HG02571 (cell line): Measurements from ENCODE around the gene NELFA.
"Not testable (repeated sequence)": the region's sequence is repeated elsewhere in the genome, so short reads cannot be mapped to it uniquely, and the experiment has no call there.

Source experiments
- ATAC-seq: cut with Tn5 transposase; IDR thresholded peaks from one replicate; pipeline ENCODE4 v1.9.1; 2021; ENCODE audit warnings: mild to moderate bottlenecking, moderate library complexity; ENCODE audit not compliant: unreplicated experiment

The NELFA gene

DNA sequence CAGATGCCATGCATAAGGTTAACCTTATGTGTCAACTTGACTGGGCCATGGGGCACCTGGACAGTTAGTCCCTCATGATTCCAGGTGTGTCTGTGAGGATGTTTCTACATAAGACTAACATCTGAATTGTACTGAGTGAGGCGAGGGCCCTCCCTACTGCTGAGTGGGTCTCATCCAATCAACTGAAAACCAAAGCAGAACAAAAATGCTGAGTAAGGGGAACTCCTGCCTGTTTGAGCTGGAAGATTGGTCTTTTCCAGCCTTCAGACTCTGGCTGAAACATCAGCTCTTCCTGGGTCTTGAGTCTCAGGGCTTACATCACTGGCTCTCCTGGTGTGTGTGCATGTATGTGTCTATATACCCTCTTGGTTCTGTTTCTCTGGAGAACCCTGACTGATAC lies 13.8 kb downstream of the NELFA start:
- no peak for ATAC-seq

DNA sequence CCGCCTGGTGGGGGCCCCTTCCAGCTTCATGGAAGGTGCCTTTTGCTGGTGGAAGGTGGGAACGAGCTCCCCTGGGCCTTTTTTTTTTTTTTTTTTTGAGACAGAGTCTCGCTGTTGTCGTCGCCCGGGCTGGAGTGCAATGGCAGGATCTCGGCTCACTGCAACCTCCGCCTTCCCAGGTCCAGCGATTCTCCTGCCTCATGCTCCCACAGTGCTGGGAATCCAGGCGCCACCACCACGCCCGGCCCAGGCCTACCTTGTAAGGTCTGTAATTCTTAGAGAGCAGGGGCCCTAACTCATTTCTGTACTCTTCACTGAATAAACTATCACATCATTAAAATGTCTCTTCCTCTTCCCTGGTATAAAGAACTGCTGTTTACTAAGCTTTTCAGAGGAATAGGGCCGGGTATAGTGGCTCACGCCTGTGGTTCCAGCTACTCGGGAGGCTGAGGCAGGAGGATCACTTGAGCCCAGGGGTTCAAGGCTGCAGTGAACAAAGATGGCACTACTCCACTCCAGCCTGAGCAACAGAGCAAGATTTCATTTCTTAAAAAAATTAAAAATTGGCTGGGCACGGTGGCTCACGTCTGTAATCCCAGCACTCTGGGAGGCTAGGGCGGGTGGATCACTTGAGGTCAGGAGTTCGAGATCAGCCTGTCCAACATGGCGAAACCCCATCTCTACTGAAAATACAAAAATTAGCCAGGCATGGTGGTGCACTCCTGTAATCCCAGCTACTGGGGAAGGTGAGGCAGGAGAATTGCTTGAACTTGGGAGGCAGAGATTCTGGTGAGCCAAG lies 14.9 kb downstream of the NELFA start:
- ATAC-seq: not testable (repeated sequence)

GRCh38 chr4:1993169-1993516 lies 15.6 kb downstream of the NELFA start:
- no peak for ATAC-seq

GRCh38 chr4:1992468-1993168 lies 16.2 kb downstream of the NELFA start:
- ATAC-seq: no peak

- no peak for ATAC-seq
Observed at GRCh38 chr4:1991596-1992434, 17.0 kb downstream of the NELFA start.

DNA sequence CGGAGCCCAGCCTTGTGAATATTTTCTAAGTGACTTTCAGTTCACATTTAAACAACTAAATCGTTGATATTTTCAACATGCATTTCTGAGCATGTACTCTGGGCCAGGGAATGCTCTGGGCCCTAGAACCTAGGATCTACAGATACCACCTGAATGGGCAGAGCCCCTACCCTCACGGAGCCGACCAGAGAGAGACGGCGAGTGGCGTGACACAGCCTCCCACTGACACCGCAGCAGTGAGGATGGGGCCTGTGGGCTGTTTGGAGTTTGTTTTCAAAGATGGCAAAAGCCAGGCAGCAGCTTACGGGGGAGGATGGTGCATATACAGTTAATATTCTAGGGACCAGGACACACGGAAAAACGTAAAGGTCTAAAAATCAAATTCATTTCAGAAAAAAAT lies 17.7 kb downstream of the NELFA start:
- ATAC-seq: no peak

GRCh38 chr4:1990676-1991075 lies 18.1 kb downstream of the NELFA start:
- ATAC-seq: no peak

DNA sequence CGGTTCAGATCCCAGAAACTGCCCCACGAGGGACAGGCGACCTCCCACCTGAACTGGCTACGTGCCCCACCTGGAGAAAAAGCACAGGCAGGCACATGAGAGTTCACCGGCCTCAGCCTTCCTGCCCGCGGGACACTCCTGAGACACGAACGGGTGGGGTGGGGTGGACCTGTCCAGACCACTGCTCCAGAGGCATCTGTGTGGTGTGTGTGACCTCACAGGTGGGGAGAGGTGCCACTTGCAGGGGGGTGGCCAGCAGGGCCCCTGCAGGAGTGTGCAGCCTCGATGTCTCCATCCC lies 18.5 kb downstream of the NELFA start:
- ATAC-seq: no peak

DNA sequence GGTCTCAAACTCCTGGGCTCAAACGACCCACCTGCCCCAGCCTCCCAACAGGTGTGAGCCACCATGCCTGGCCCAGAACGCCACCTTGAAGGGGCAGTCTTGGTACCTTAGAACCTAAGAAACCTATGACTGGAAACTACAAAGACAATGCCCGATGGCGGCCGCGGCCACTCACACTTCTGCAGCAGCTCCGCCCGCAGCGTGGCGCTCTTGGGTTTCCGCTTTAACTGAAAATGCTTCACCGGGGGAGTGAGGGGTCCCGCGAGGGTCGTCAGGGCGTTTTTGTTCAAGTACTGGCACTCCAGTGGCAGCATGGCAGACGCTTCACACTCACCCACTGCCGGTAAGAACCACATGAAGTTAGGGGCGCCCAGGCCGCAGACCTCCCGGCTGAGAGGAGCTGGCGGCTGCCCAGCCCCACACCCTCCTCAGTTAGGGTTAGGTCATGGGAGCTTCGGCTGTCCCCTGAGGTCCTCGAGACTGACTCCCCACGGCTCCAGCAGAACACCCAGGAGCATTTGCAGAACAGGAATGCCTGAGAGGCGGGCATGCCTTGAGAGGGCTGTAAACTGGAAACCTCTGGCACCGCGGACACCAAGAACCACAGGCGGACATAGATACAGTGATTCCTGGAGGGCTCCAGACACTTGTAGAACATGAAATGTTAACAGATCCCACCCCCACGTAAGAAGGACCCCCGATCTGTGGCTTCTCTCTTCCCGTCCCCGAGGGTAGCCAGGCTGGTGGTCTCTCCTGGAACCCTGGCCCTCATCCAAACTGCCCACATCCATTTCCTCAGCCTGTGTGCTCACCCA lies 19.0 kb downstream of the NELFA start:
- ATAC-seq: no peak

DNA sequence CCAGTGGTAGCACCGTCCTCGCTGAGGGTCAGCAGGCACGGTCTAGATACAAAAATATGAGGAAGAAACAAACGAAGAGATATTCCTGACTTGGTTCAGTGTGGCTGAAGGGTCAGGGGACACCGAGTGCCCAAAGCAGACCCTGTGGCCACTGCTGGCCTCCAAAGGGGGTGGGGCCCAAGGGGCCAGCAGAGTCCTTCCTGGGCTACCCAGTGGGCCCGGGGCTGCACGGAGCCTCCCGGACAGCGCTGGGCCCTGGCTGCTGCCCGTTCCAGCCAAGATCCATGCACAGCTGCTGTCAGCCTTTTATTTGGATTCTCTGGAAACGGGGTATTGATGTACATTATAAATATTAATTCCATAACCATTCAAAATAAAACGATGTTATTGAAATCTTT lies 20.4 kb downstream of the NELFA start:
- no peak for ATAC-seq

- ATAC-seq: no peak
Observed at GRCh38 chr4:1987721-1988326, 20.9 kb downstream of the NELFA start.

DNA sequence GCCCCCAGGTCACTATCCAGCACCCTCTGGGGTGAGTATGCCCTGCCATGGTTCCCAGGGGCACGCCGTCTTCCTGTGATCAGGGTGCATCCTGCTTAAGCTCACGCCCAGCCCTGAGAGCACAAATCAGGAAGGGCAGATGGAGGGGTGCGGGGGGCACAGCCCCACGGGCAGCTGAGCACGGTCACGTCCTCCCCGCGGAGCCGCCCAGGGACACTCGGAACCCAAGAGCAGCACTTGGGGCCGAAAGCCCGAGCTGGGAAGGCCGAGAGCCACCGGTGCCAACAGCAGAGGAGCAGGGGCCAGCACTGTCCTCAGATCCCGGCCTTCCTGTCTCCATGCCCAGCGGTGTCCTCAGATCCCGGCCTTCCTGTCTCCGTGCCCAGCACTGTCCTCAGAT lies 21.5 kb downstream of the NELFA start:
- ATAC-seq: no peak

- no peak for ATAC-seq
Observed at GRCh38 chr4:1986578-1987210, 22.1 kb downstream of the NELFA start.

- ATAC-seq: no peak
Observed at GRCh38 chr4:1985780-1986577, 22.8 kb downstream of the NELFA start.

GRCh38 chr4:1985294-1985693 lies 23.5 kb downstream of the NELFA start:
- ATAC-seq: no peak

DNA sequence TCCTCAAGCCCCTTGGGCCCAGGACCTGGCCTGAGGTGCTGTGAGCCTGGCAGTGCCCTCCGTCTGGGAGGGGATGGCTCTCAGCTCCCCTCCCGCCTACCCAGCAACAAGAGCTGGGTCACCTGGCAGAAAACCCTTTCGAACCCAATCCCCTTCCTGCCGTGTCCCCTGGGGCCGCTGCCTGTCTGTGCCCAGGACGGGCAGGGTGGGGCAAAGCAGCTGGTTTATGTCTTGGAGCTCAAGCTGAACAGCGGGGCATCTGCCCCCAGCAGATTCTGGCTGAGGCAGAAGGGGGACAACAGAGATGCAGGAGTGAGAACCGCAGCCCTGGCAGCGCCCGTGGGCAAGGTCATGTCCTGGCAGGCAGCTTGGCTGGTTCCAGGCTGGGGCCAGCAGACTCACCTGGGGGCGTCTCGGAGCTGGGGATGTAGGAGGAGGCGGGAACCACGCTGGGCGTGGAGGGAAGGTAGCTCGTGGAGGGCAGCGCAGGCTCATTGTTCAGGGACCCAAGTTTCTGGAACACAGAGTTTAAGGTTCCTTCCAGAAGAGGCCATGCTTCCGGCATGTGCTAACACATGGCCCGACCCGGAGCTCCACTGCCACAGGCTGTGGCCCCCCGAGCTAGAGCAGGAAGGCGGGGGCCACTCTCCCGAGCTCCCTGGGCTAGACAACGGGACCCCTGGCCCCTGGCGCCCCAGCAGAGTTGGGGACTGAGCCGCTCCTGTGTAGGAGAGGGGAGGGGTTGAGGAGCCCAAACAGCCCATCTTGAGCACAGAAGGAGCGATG lies 24.2 kb downstream of the NELFA start:
- ATAC-seq: no peak

GRCh38 chr4:1983846-1984405 lies 24.8 kb downstream of the NELFA start:
- no peak for ATAC-seq
